NCI-H524 (cell line): ENCODE measurements around the gene PAPSS2.
A peak's percentile ranks its signal among the peaks of the same experiment; 100 is the strongest.

ENCODE experiments used
- DNase-seq, 2 experiments: peaks; one replicate each; lab custom pipeline; 2025; lab: John Stamatoyannopoulos, UW

Gene PAPSS2

GRCh38 chr10:87671139-87671815 lies 11.6 kb downstream of the PAPSS2 start:
- DNase-seq, result no peak

- DNase-seq, result no peak
These were observed 12.9 kb downstream of the PAPSS2 start for GRCh38 chr10:87672551-87672950.

GRCh38 chr10:87674943-87675342 lies 15.3 kb downstream of the PAPSS2 start:
- DNase-seq, result no peak

GRCh38 chr10:87675396-87676376 lies 16.0 kb downstream of the PAPSS2 start:
- DNase-seq, result no peak

- no peak for DNase-seq
These were observed 17.9 kb downstream of the PAPSS2 start for GRCh38 chr10:87677595-87677994.

GRCh38 chr10:87678302-87678701 lies 18.6 kb downstream of the PAPSS2 start:
- DNase-seq, result no peak

- DNase-seq, result no peak
These were observed 23.7 kb downstream of the PAPSS2 start for GRCh38 chr10:87683356-87683755.

- no peak for DNase-seq
These were observed 24.4 kb downstream of the PAPSS2 start for GRCh38 chr10:87684001-87684638.

GRCh38 chr10:87685832-87686574 lies 26.3 kb downstream of the PAPSS2 start:
- no peak for DNase-seq

- DNase-seq, result no peak
These were observed 31.9 kb downstream of the PAPSS2 start for GRCh38 chr10:87691506-87692070.

GRCh38 chr10:87692956-87693484 lies 33.3 kb downstream of the PAPSS2 start:
- no peak for DNase-seq

- DNase-seq, result no peak
These were observed 34.5 kb downstream of the PAPSS2 start for GRCh38 chr10:87694011-87694794.

- DNase-seq, result peak in 1 of 2 experiments; percentile 1
These were observed 35.4 kb downstream of the PAPSS2 start for GRCh38 chr10:87695074-87695473.

GRCh38 chr10:87696922-87697745 lies 37.5 kb downstream of the PAPSS2 start:
- no peak for DNase-seq

GRCh38 chr10:87700031-87700796 lies 40.5 kb downstream of the PAPSS2 start:
- no peak for DNase-seq

- DNase-seq, result no peak
These were observed 42.7 kb downstream of the PAPSS2 start for GRCh38 chr10:87702260-87702972.

- no peak for DNase-seq
These were observed 43.3 kb downstream of the PAPSS2 start for GRCh38 chr10:87702973-87703294.

- no peak for DNase-seq
These were observed 44.1 kb downstream of the PAPSS2 start for GRCh38 chr10:87703771-87704170.
